Tibial artery (tissue), 4 donors: ENCODE results near the gene CREB5.

ENCODE experiments used
- DNase-seq, 2 donors: peaks; one replicate each; pipeline ENCODE4 v3.0.0-alpha.2; 2019
- H3K27ac ChIP-seq, 2 donors: fragments of 200-600 bp; sonication (generic) in 1 of 2; 1 replicate in 1 of 2; 2 replicates in 1 of 2; pipeline ENCODE4 v1.5.1; 2018 to 2019; ENCODE audit warnings: mild to moderate bottlenecking in 1 of 2
- H3K27me3 ChIP-seq, 2 donors: fragments of 200-600 bp; sonication (generic) in 1 of 2; one replicate each; pipeline versions ENCODE4 v1.5.1 to v1.6.0; 2016 to 2019
- H3K36me3 ChIP-seq, 3 donors: fragments of 200-600 bp; sonication (generic) in 2 of 3; one replicate each; pipeline ENCODE4 v1.5.1; 2016 to 2019; ENCODE audit warnings: mild to moderate bottlenecking in 2 of 3
- H3K4me1 ChIP-seq, 4 donors: fragments of 200-600 bp; sonication (generic) in 2 of 4; 1 replicate in 3 of 4; 2 replicates in 1 of 4; pipeline ENCODE4 v1.5.1; 2016 to 2019
- H3K4me3 ChIP-seq, 2 donors: fragments of 200-600 bp; sonication (generic) in 1 of 2; 1 replicate in 1 of 2; 2 replicates in 1 of 2; pipeline ENCODE4 v1.5.1; 2018 to 2019; ENCODE audit warnings: mild to moderate bottlenecking in 2 of 2
- H3K9me3 ChIP-seq, 3 donors: fragments of 200-600 bp; sonication (generic) in 1 of 3; one replicate each; pipeline ENCODE4 v1.5.1; 2016 to 2019
- intact Hi-C: fragments of 100-400 bp; cut with DNase I; formaldehyde crosslinking; loops from one replicate; pipeline ENCODE4 v1.15.0; 2023; ENCODE audit warnings: low total_unique reads
- TF ChIP-seq, protein P1 (sequence below), 2 experiments: fragments of 200-600 bp in 1 of 2; fragments of 450-650 bp in 1 of 2; IDR thresholded peaks; one replicate each; pipeline ENCODE4 v1.5.1; 2017 to 2019; ENCODE audit warnings: antibody characterized with exemption in 2 of 2, mild to moderate bottlenecking in 1 of 2, moderate library complexity in 1 of 2

Gene CREB5

GRCh38 chr7:28630350-28630749 is 218.0 kb downstream of the CREB5 start:
- DNase-seq = no peak
- Histone ChIP-seq H3K4me3 (no peak overlapping the region), H3K9me3 (no peaks in the 10 kb centered on the region), H3K27me3 (no peaks in the 10 kb centered on the region), H3K4me1 (peaks cover 0 to 66% (median 2%) of the 10 kb centered on the region in 4 donors), H3K27ac (no peak overlapping the region), H3K36me3 (no peaks in the 10 kb centered on the region)
- intact Hi-C loops = no loop called here
- TF ChIP-seq, protein P1, sequence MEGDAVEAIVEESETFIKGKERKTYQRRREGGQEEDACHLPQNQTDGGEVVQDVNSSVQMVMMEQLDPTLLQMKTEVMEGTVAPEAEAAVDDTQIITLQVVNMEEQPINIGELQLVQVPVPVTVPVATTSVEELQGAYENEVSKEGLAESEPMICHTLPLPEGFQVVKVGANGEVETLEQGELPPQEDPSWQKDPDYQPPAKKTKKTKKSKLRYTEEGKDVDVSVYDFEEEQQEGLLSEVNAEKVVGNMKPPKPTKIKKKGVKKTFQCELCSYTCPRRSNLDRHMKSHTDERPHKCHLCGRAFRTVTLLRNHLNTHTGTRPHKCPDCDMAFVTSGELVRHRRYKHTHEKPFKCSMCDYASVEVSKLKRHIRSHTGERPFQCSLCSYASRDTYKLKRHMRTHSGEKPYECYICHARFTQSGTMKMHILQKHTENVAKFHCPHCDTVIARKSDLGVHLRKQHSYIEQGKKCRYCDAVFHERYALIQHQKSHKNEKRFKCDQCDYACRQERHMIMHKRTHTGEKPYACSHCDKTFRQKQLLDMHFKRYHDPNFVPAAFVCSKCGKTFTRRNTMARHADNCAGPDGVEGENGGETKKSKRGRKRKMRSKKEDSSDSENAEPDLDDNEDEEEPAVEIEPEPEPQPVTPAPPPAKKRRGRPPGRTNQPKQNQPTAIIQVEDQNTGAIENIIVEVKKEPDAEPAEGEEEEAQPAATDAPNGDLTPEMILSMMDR (IDR thresholded peaks at IDR 0.05) = no peak

DNA sequence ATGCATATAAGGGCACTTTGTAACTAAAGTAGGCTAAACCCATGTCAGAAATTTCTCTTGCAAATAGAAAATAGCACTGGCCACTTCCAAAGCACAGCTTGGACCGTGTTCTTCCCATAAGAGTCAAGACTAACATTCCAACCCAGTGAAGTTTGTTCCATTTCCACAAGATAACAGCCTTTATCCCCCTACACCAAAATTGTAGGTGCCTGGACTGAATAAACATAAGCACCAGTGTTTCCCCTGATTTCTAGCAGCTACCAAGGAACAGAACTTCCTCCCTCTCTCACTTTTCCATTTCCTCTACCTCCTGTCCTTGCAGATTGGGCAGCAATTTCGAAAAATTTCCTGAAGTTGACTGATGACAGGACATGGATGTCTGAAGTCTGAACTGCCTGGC is 219.7 kb downstream of the CREB5 start:
- Histone ChIP-seq H3K9me3 (no peaks in the 10 kb centered on the region), H3K4me1 (peaks cover 0 to 50% (median under 1%) of the 10 kb centered on the region in 4 donors), H3K36me3 (no peaks in the 10 kb centered on the region), H3K27me3 (no peaks in the 10 kb centered on the region), H3K4me3 (no peak overlapping the region), H3K27ac (no peak overlapping the region)
- TF ChIP-seq, protein P1 (IDR thresholded peaks at IDR 0.05) = no peak
- no peak for DNase-seq
- intact Hi-C loops = no loop called here

DNA sequence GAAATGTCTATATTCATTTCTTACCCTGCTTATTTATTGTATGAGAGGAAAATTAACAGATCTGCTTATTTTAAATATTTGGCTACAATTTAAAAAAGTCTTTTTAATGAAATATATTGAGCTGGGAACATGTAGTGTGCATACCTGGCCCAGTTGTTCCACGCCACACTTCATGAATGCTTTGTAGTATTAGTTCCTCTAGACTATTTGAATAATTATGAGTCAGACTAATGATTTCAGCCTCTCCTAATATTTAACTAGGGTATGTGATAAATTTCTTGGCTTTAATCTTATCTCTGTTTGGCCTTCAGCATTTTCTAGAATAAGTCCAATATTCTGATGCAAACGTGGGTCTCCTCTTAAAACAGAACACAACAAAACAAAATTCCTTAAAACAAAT is 226.6 kb downstream of the CREB5 start:
- Histone ChIP-seq H3K27me3 (no peaks in the 10 kb centered on the region), H3K27ac (no peak overlapping the region), H3K4me3 (no peak overlapping the region), H3K36me3 (no peaks in the 10 kb centered on the region), H3K4me1 (peaks cover 0 to 19% (median 6%) of the 10 kb centered on the region in 4 donors), H3K9me3 (no peaks in the 10 kb centered on the region)
- TF ChIP-seq, protein P1 (IDR thresholded peaks at IDR 0.05) = no peak
- no peak for DNase-seq
- intact Hi-C loops = no loop called here

GRCh38 chr7:28640001-28640400 is 227.7 kb downstream of the CREB5 start:
- intact Hi-C loops = no loop called here
- no peaks in the 10 kb centered on the region for H3K27me3 ChIP-seq
- no peaks in the 10 kb centered on the region for H3K9me3 ChIP-seq
- no peaks in the 10 kb centered on the region for H3K36me3 ChIP-seq
- H3K4me3 ChIP-seq = no peak overlapping the region
- peaks cover 0 to 20% (median 6%) of the 10 kb centered on the region in 4 donors for H3K4me1 ChIP-seq
- no peak for DNase-seq
- no peak overlapping the region for H3K27ac ChIP-seq
- TF ChIP-seq, protein P1 (IDR thresholded peaks at IDR 0.05) = no peak

- Histone ChIP-seq H3K27me3 (no peaks in the 10 kb centered on the region), H3K9me3 (no peaks in the 10 kb centered on the region), H3K36me3 (no peaks in the 10 kb centered on the region), H3K27ac (no peak overlapping the region), H3K4me1 (peaks cover 0 to 20% (median 6%) of the 10 kb centered on the region in 4 donors), H3K4me3 (no peak overlapping the region)
- intact Hi-C loops = no loop called here
- TF ChIP-seq, protein P1 (IDR thresholded peaks at IDR 0.05) = no peak
- DNase-seq = no peak
These were observed 229.6 kb downstream of the CREB5 start for GRCh38 chr7:28641752-28642545.
